H9 (cell line): ENCODE results near the gene COQ4. TPM values are rescaled to one million over a fixed set of nuclear protein-coding genes. Genes with fewer than 3 reads are reported as not detected.

ENCODE experiments used
- DNase-seq: peaks from one replicate; pipeline ENCODE4 v3.0.0-alpha.2; 2017
- H2AFZ ChIP-seq: one replicate; pipeline ENCODE4 v1.6.1; 2013; ENCODE audit warnings: mild to moderate bottlenecking, low read length, control low read depth, moderate library complexity
- H2AK5ac ChIP-seq: 2 replicates; pipeline ENCODE4 v1.6.1; 2013; ENCODE audit warnings: low read length, control low read depth, mixed read lengths; ENCODE audit not compliant: insufficient read length
- H2BK120ac ChIP-seq: one replicate; pipeline ENCODE4 v1.6.1; 2013; ENCODE audit warnings: low read depth, mild to moderate bottlenecking, low read length, control low read depth, inconsistent platforms; ENCODE audit not compliant: poor library complexity, severe bottlenecking
- H2BK12ac ChIP-seq: 2 replicates; pipeline ENCODE4 v1.6.1; 2013; ENCODE audit warnings: low read length, control low read depth, mixed read lengths, low read depth; ENCODE audit not compliant: insufficient read length
- H2BK15ac ChIP-seq: 2 replicates; pipeline ENCODE4 v1.6.1; 2013; ENCODE audit warnings: low read depth, low read length, control low read depth
- H2BK20ac ChIP-seq: one replicate; pipeline ENCODE4 v1.6.1; 2013; ENCODE audit warnings: low read depth, mild to moderate bottlenecking, low read length, control low read depth, inconsistent platforms; ENCODE audit not compliant: poor library complexity, severe bottlenecking
- H2BK5ac ChIP-seq: 2 replicates; pipeline ENCODE4 v1.6.1; 2013; ENCODE audit warnings: low read length, control low read depth, mixed read lengths; ENCODE audit not compliant: insufficient read length
- H3K14ac ChIP-seq: 2 replicates; pipeline ENCODE4 v1.6.1; 2013; ENCODE audit warnings: low read length, control low read depth; ENCODE audit not compliant: insufficient read depth
- H3K18ac ChIP-seq: 2 replicates; pipeline ENCODE4 v1.6.1; 2013; ENCODE audit warnings: low read depth, mild to moderate bottlenecking, mixed read lengths, low read length, control low read depth; ENCODE audit not compliant: insufficient read length
- H3K23ac ChIP-seq: 2 replicates; pipeline ENCODE4 v1.6.1; 2013; ENCODE audit warnings: low read length, control low read depth, mixed read lengths, low read depth; ENCODE audit not compliant: insufficient read length
- H3K23me2 ChIP-seq: 2 replicates; pipeline ENCODE4 v1.6.1; 2013; ENCODE audit warnings: low read depth, mild to moderate bottlenecking, mixed read lengths, low read length, control low read depth; ENCODE audit not compliant: insufficient read length, poor library complexity, severe bottlenecking
- H3K27ac ChIP-seq: 2 replicates; pipeline ENCODE4 v1.5.1; 2013; ENCODE audit warnings: low read length, control low read depth, mixed read lengths, low read depth; ENCODE audit not compliant: insufficient read length
- H3K27me3 ChIP-seq: 2 replicates; pipeline ENCODE4 v1.6.1; 2013; ENCODE audit warnings: low read length, control low read depth, inconsistent platforms; ENCODE audit not compliant: insufficient read depth
- H3K4ac ChIP-seq: 2 replicates; pipeline ENCODE4 v1.6.1; 2013; ENCODE audit warnings: low read depth, mild to moderate bottlenecking, control low read depth, inconsistent platforms, low read length, moderate library complexity
- H3K4me1 ChIP-seq: 2 replicates; pipeline ENCODE4 v1.6.1; 2013; ENCODE audit warnings: low read length, control low read depth, inconsistent platforms; ENCODE audit not compliant: insufficient read depth
- H3K4me2 ChIP-seq: 2 replicates; pipeline ENCODE4 v1.6.1; 2013; ENCODE audit warnings: low read length, control low read depth, mixed read lengths; ENCODE audit not compliant: insufficient read length, insufficient read depth
- H3K56ac ChIP-seq: 2 replicates; pipeline ENCODE4 v1.6.1; 2013; ENCODE audit warnings: low read depth, mild to moderate bottlenecking, mixed read lengths, low read length, control low read depth; ENCODE audit not compliant: insufficient read length
- H3K79me1 ChIP-seq: 2 replicates; pipeline ENCODE4 v1.6.1; 2013; ENCODE audit warnings: low read depth, mild to moderate bottlenecking, moderate library complexity, low read length, control low read depth, inconsistent platforms; ENCODE audit not compliant: insufficient read depth, poor library complexity, severe bottlenecking
- H3K79me2 ChIP-seq: 2 replicates; pipeline ENCODE4 v1.6.1; 2013; ENCODE audit warnings: low read length, control low read depth, inconsistent platforms; ENCODE audit not compliant: insufficient read depth
- H3K9ac ChIP-seq: 2 replicates; pipeline ENCODE4 v1.6.1; 2013; ENCODE audit warnings: low read length, control low read depth, mixed read lengths; ENCODE audit not compliant: insufficient read length; ENCODE audit errors: extremely low read depth
- H3K9me3 ChIP-seq: one replicate; pipeline ENCODE4 v1.6.1; 2013; ENCODE audit warnings: low read depth, low read length, inconsistent platforms; ENCODE audit not compliant: control insufficient read depth
- H3T11ph ChIP-seq: one replicate; pipeline ENCODE4 v1.6.1; 2013; ENCODE audit warnings: mild to moderate bottlenecking, low read length, control low read depth, inconsistent platforms
- H4K20me1 ChIP-seq: one replicate; pipeline ENCODE4 v1.6.1; 2013; ENCODE audit not compliant: control insufficient read depth, insufficient read length, insufficient read depth
- H4K5ac ChIP-seq: 2 replicates; pipeline ENCODE4 v1.6.1; 2013; ENCODE audit warnings: low read depth, mild to moderate bottlenecking, mixed read lengths, low read length, control low read depth; ENCODE audit not compliant: insufficient read length
- H4K8ac ChIP-seq: replicated peaks from 2 replicates; pipeline ENCODE4 v1.6.1; 2013; ENCODE audit warnings: low read length, control low read depth, mixed read lengths, low read depth; ENCODE audit not compliant: insufficient read length
- H4K91ac ChIP-seq: 2 replicates; pipeline ENCODE4 v1.6.1; 2013; ENCODE audit warnings: low read depth, mild to moderate bottlenecking, moderate library complexity, mixed read lengths, low read length, control low read depth; ENCODE audit not compliant: insufficient read length
- H3K27ac Mint-ChIP-seq, 3 experiments: 2 replicates in 2 of 3; 3 replicates in 1 of 3; pipeline ENCODE4 v1.8.0; 2020 to 2021; ENCODE audit warnings: mixed read lengths in 3 of 3, mild to moderate bottlenecking in 1 of 3, moderate library complexity in 1 of 3
- H3K27me3 Mint-ChIP-seq: 2 replicates; pipeline ENCODE4 v1.8.0; 2021; ENCODE audit warnings: low read depth, mild to moderate bottlenecking, moderate library complexity, mixed read lengths
- H3K36me3 Mint-ChIP-seq, 3 experiments: 2 replicates in 2 of 3; 3 replicates in 1 of 3; pipeline ENCODE4 v1.8.0; 2020 to 2021; ENCODE audit warnings: low read depth in 3 of 3, mixed read lengths in 3 of 3; ENCODE audit not compliant: insufficient read depth in 1 of 3
- H3K4me1 Mint-ChIP-seq, 2 experiments: 2 replicates each; pipeline ENCODE4 v1.8.0; 2020; ENCODE audit warnings: mixed read lengths in 2 of 2
- H3K4me3 Mint-ChIP-seq, 2 experiments: 2 replicates in 1 of 2; 3 replicates in 1 of 2; pipeline ENCODE4 v1.8.0; 2020 to 2021; ENCODE audit warnings: mild to moderate bottlenecking in 2 of 2, mixed read lengths in 2 of 2, moderate library complexity in 1 of 2
- H3K9me3 Mint-ChIP-seq, 2 experiments: 2 replicates in 1 of 2; 3 replicates in 1 of 2; pipeline ENCODE4 v1.8.0; 2020; ENCODE audit warnings: mild to moderate bottlenecking in 2 of 2, mixed read lengths in 2 of 2, moderate library complexity in 1 of 2
- WGBS: extraction: QIAGEN DNeasy Blood & Tissue Kit; methylation state at CpG from one replicate; pipeline ENCODE4 v1.1.7; 2013; ENCODE audit warnings: missing lambda C conversion rate, low lambda C conversion rate, mixed read lengths; ENCODE audit not compliant: insufficient read length; ENCODE audit errors: extremely low coverage; 5-methylcytosine and 5-hydroxymethylcytosine counted together
- total RNA-seq: library from RNA; stranded (reverse); gene quantifications from 2 replicates; pipeline ENCODE4 v1.2.1, GENCODE V29; 2021
- TF ChIP-seq, protein P1 (sequence below): fragments of 200-600 bp; sonication (generic); conservative IDR thresholded peaks from 3 replicates; pipeline ENCODE4 v1.8.0; 2021; ENCODE audit warnings: antibody characterized with exemption, mild to moderate bottlenecking

Gene COQ4
- total RNA-seq, 1 experiment from 2014 or later = 38.4 TPM

- Mint-ChIP-seq H3K27ac (peak overlapping the region in 1 of 3 experiments; percentile 75; a peak in 1 of 7 replicates), H3K4me1 (peaks cover 6 to 12% of the 10 kb centered on the region in 2 experiments), H3K36me3 (peaks cover 0 to 26% (median 12%) of the 10 kb centered on the region in 3 experiments; a peak in 6 of 7 replicates), H3K4me3 (peak overlapping the region; percentile 98 to 99), H3K27me3 (no peaks in the 10 kb centered on the region), H3K9me3 (no peaks in the 10 kb centered on the region; a peak in 1 of 5 replicates)
- H2BK15ac ChIP-seq = no peak overlapping the region
- H2BK120ac ChIP-seq = no peak overlapping the region
- H4K5ac ChIP-seq = no peak overlapping the region
- H2BK20ac ChIP-seq = no peak overlapping the region
- H3K56ac ChIP-seq = no peak overlapping the region
- TF ChIP-seq, protein P1, sequence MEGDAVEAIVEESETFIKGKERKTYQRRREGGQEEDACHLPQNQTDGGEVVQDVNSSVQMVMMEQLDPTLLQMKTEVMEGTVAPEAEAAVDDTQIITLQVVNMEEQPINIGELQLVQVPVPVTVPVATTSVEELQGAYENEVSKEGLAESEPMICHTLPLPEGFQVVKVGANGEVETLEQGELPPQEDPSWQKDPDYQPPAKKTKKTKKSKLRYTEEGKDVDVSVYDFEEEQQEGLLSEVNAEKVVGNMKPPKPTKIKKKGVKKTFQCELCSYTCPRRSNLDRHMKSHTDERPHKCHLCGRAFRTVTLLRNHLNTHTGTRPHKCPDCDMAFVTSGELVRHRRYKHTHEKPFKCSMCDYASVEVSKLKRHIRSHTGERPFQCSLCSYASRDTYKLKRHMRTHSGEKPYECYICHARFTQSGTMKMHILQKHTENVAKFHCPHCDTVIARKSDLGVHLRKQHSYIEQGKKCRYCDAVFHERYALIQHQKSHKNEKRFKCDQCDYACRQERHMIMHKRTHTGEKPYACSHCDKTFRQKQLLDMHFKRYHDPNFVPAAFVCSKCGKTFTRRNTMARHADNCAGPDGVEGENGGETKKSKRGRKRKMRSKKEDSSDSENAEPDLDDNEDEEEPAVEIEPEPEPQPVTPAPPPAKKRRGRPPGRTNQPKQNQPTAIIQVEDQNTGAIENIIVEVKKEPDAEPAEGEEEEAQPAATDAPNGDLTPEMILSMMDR = no peak
- no CpG with 5 or more reads among the region's 16 CpGs for WGBS
- H3K23me2 ChIP-seq = peaks cover 7% of the 10 kb centered on the region
- H3K23ac ChIP-seq = no peak overlapping the region
- H4K91ac ChIP-seq = no peak overlapping the region
- peak overlapping the region; percentile 47 for H3K4me2 ChIP-seq
- peaks cover 2% of the 10 kb centered on the region; the same call in 1 of the 2 replicates for H3K79me2 ChIP-seq
- H2BK5ac ChIP-seq = no peak overlapping the region
- H3K9ac ChIP-seq = peak overlapping the region; percentile 90
- no peak overlapping the region for H3K18ac ChIP-seq
- no peaks in the 10 kb centered on the region for H3K4me1 ChIP-seq
- no peak for DNase-seq
- H3K27ac ChIP-seq = no peak overlapping the region
- no peaks in the 10 kb centered on the region for H3K9me3 ChIP-seq
- no peak overlapping the region for H3K4ac ChIP-seq
- H2BK12ac ChIP-seq = no peak overlapping the region
- H4K20me1 ChIP-seq = no peaks in the 10 kb centered on the region
- no peak overlapping the region for H2AFZ ChIP-seq
- no peak overlapping the region for H4K8ac ChIP-seq
- no peak overlapping the region for H3T11ph ChIP-seq
- no peak overlapping the region for H3K14ac ChIP-seq
- peaks cover 3% of the 10 kb centered on the region for H3K79me1 ChIP-seq
- no peaks in the 10 kb centered on the region for H3K27me3 ChIP-seq
- no peak overlapping the region for H2AK5ac ChIP-seq
These were observed 632 bp downstream of the COQ4 start for GRCh38 chr9:128323212-128323730.
